ENCODE results near the gene GAREM2. TPM values are rescaled to one million over a fixed set of nuclear protein-coding genes. Genes with fewer than 3 reads are reported as not detected.

Gene GAREM2
- polyA plus RNA-seq, 1 donor (not counting 4 experiments of a cell fraction or from before 2014, with no cell fraction given), result 0.03 TPM

- no peak overlapping the region for H3K27ac ChIP-seq (ENCODE audit: control insufficient read depth, insufficient read depth, low read length)
- TF ChIP-seq CTCF (optimal IDR thresholded peaks at IDR 0.05 in 1 of 3, IDR thresholded peaks at IDR 0.05 in 1 of 3, conservative IDR thresholded peaks at IDR 0.05 in 1 of 3; ENCODE audit: extremely low read depth in 1 of 3, insufficient read depth in 2 of 3, low read length in 3 of 3) (no peak), EZH2 (IDR thresholded peaks at IDR 0.05; ENCODE audit: low read length) (no peak)
- no peaks in the 10 kb centered on the region for H3K9me3 ChIP-seq (ENCODE audit: control insufficient read depth, low read depth, low read length)
- no peaks in the 10 kb centered on the region for H3K4me1 ChIP-seq (ENCODE audit: control insufficient read depth, extremely low read depth, insufficient read depth, low read length)
- no peaks in the 10 kb centered on the region for H4K20me1 ChIP-seq (ENCODE audit: control insufficient read depth, extremely low read depth, insufficient read depth, low read length)
- FAIRE-seq, result no peak
- no peak overlapping the region for H2AFZ ChIP-seq (ENCODE audit: control insufficient read depth, low read length)
- DNase-seq (ENCODE audit: low read depth, low spot score), result no peak
- peaks cover 17% of the 10 kb centered on the region in 2 experiments for H3K36me3 ChIP-seq (ENCODE audit: control insufficient read depth in 2 of 2, extremely low read depth in 1 of 2, insufficient read depth in 2 of 2, low read length in 2 of 2)
- H3K4me3 ChIP-seq (ENCODE audit: control insufficient read depth in 2 of 3, extremely low read depth in 1 of 3, insufficient read depth in 2 of 3, low read depth in 1 of 3, low read length in 3 of 3), result no peak overlapping the region
- no peaks in the 10 kb centered on the region for H3K9me1 ChIP-seq (ENCODE audit: control insufficient read depth, extremely low read depth, insufficient read depth, low read length)
- no peak overlapping the region for H3K4me2 ChIP-seq (ENCODE audit: control insufficient read depth, extremely low read depth, insufficient read depth, low read depth, low read length)
- H3K27me3 ChIP-seq (ENCODE audit: control insufficient read depth, extremely low read depth, insufficient read depth, low read length), result no peaks in the 10 kb centered on the region
- no peaks in the 10 kb centered on the region for H3K79me2 ChIP-seq (ENCODE audit: control insufficient read depth, insufficient read depth, low read length)
- H3K9ac ChIP-seq (ENCODE audit: control insufficient read depth, extremely low read depth, insufficient read depth, low read length), result no peak overlapping the region
- dilution Hi-C loops (cut with MboI; ENCODE audit: extremely low pct_ligation_motif_present, low sequenced_read_pairs), result no loop called here
Observed at GRCh38 chr2:26223018-26223417, 50.1 kb downstream of the GAREM2 start.

- FAIRE-seq (no peak), DNase-seq (ENCODE audit: low read depth, low spot score) (no peak)
- no peak overlapping the region for H3K4me3 ChIP-seq (ENCODE audit: control insufficient read depth in 2 of 3, extremely low read depth in 1 of 3, insufficient read depth in 2 of 3, low read depth in 1 of 3, low read length in 3 of 3)
- no peaks in the 10 kb centered on the region for H3K9me1 ChIP-seq (ENCODE audit: control insufficient read depth, extremely low read depth, insufficient read depth, low read length)
- no peak overlapping the region for H3K9ac ChIP-seq (ENCODE audit: control insufficient read depth, extremely low read depth, insufficient read depth, low read length)
- TF ChIP-seq CTCF (optimal IDR thresholded peaks at IDR 0.05 in 1 of 3, IDR thresholded peaks at IDR 0.05 in 1 of 3, conservative IDR thresholded peaks at IDR 0.05 in 1 of 3; ENCODE audit: extremely low read depth in 1 of 3, insufficient read depth in 2 of 3, low read length in 3 of 3) (no peak), EZH2 (IDR thresholded peaks at IDR 0.05; ENCODE audit: low read length) (no peak)
- H3K9me3 ChIP-seq (ENCODE audit: control insufficient read depth, low read depth, low read length), result no peaks in the 10 kb centered on the region
- no peak overlapping the region for H2AFZ ChIP-seq (ENCODE audit: control insufficient read depth, low read length)
- H3K4me1 ChIP-seq (ENCODE audit: control insufficient read depth, extremely low read depth, insufficient read depth, low read length), result no peaks in the 10 kb centered on the region
- no peak overlapping the region for H3K4me2 ChIP-seq (ENCODE audit: control insufficient read depth, extremely low read depth, insufficient read depth, low read depth, low read length)
- H3K27me3 ChIP-seq (ENCODE audit: control insufficient read depth, extremely low read depth, insufficient read depth, low read length), result no peaks in the 10 kb centered on the region
- dilution Hi-C loops (cut with MboI; ENCODE audit: extremely low pct_ligation_motif_present, low sequenced_read_pairs), result no loop called here
- no peak overlapping the region for H3K27ac ChIP-seq (ENCODE audit: control insufficient read depth, insufficient read depth, low read length)
- H3K36me3 ChIP-seq (ENCODE audit: control insufficient read depth in 2 of 2, extremely low read depth in 1 of 2, insufficient read depth in 2 of 2, low read length in 2 of 2), result peaks cover 17 to 19% of the 10 kb centered on the region in 2 experiments
- H3K79me2 ChIP-seq (ENCODE audit: control insufficient read depth, insufficient read depth, low read length), result no peaks in the 10 kb centered on the region
- H4K20me1 ChIP-seq (ENCODE audit: control insufficient read depth, extremely low read depth, insufficient read depth, low read length), result no peaks in the 10 kb centered on the region
Observed at GRCh38 chr2:26224095-26224494, 51.2 kb downstream of the GAREM2 start.
